Activated CD4-positive, alpha-beta T cell treated with anti-CD3 and anti-CD28 coated beads, Interleukin-2, amount 10 ng/mL, durations not matched to agents 7 days and 5 days (primary cell): ENCODE measurements around the gene SLC6A5. TPM values are rescaled to one million over a fixed set of nuclear protein-coding genes. Genes with fewer than 3 reads are reported as not detected.
"Not testable (repeated sequence)": the region's sequence is repeated elsewhere in the genome, so short reads cannot be mapped to it uniquely, and the experiment has no call there.

ENCODE experiments used
- CTCF ChIA-PET: fragments of 350-600 bp; sonication (Branson Sonifier 250); formaldehyde crosslinking; loops from one replicate; lab custom pipeline; 2021; ENCODE audit warnings: antibody characterized with exemption; lab: Charles Lee
- POLR2A ChIA-PET: fragments of 350-600 bp; sonication (Branson Sonifier 250); formaldehyde crosslinking; loops from one replicate; lab custom pipeline; 2021; ENCODE audit warnings: antibody characterized with exemption; lab: Charles Lee
- DNase-seq: peaks from one replicate; pipeline ENCODE4 v3.0.0-alpha.2; 2020
- H3K27ac Mint-ChIP-seq: one replicate; pipeline ENCODE4 v1.8.0; 2021; ENCODE audit warnings: mild to moderate bottlenecking, moderate library complexity, mixed read lengths
- H3K27me3 Mint-ChIP-seq: one replicate; pipeline ENCODE4 v1.8.0; 2021; ENCODE audit warnings: mixed read lengths
- H3K36me3 Mint-ChIP-seq: one replicate; pipeline ENCODE4 v1.8.0; 2021; ENCODE audit warnings: low read depth, mixed read lengths
- H3K4me1 Mint-ChIP-seq: one replicate; pipeline ENCODE4 v1.8.0; 2021; ENCODE audit warnings: mixed read lengths
- H3K4me3 Mint-ChIP-seq: one replicate; pipeline ENCODE4 v1.8.0; 2021; ENCODE audit warnings: mild to moderate bottlenecking, moderate library complexity, mixed read lengths
- H3K9me3 Mint-ChIP-seq: one replicate; pipeline ENCODE4 v1.8.0; 2021; ENCODE audit warnings: mixed read lengths
- total RNA-seq, 2 experiments: library from RNA; stranded (reverse); gene quantifications; one replicate each; pipeline ENCODE4 v1.2.3, GENCODE V29; 2021

The SLC6A5 gene
- total RNA-seq = not detected

GRCh38 chr11:20599221-20600019, at the start of gene SLC6A5:
TSS of gene SLC6A5 (plus strand) at chr11:20599608. CDS start at chr11:20599673, 65 bp downstream.
- peaks cover 3% of the 10 kb centered on the region for H3K4me1 Mint-ChIP-seq
- H3K27me3 Mint-ChIP-seq = peaks cover 92% of the 10 kb centered on the region
- POLR2A ChIA-PET = no interaction called here
- peak; percentile 45 for DNase-seq
- no peak within 1 kb of the TSS for H3K27ac Mint-ChIP-seq
- CTCF ChIA-PET = no interaction called here
- no peak within 1 kb of the TSS for H3K4me3 Mint-ChIP-seq
- no peaks in the 10 kb centered on the region for H3K36me3 Mint-ChIP-seq
- peaks cover 2% of the 10 kb centered on the region for H3K9me3 Mint-ChIP-seq

- H3K27ac Mint-ChIP-seq = no peak overlapping the region
- DNase-seq = no peak
- H3K4me1 Mint-ChIP-seq = no peaks in the 10 kb centered on the region
- peaks cover 1% of the 10 kb centered on the region for H3K9me3 Mint-ChIP-seq
- H3K4me3 Mint-ChIP-seq = no peak overlapping the region
- peaks cover 1% of the 10 kb centered on the region for H3K27me3 Mint-ChIP-seq
- ChIA-PET CTCF (no interaction called here), POLR2A (no interaction called here)
- H3K36me3 Mint-ChIP-seq = no peaks in the 10 kb centered on the region
These were observed 48.3 kb upstream of the SLC6A5 start for GRCh38 chr11:20551096-20551495.

DNA sequence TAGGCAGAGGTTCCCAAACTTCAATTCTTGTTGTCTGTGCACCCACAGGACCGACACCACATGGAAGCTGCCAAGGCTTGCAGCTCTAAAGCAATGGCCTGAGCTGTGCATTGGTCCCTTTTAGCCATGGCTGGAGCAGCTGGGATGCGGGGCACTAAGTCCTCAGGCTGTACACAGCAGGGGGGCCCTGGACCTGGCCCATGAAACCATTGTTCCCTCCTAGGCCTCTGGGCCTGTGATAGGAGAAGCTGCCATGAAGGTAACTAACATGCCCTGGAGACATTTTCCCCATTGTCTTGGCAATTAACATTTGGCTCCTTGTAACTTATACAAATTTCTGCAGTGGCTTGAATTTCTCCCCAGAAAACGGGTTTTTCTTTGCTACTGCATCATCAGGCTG, 43.6 kb upstream of the SLC6A5 start:
- Mint-ChIP-seq H3K4me3 (no peak overlapping the region), H3K4me1 (no peaks in the 10 kb centered on the region), H3K36me3 (no peaks in the 10 kb centered on the region), H3K9me3 (peaks cover 3% of the 10 kb centered on the region), H3K27ac (no peak overlapping the region), H3K27me3 (no peaks in the 10 kb centered on the region)
- POLR2A ChIA-PET = interaction anchor here (0.5 kb wide), 1 partner anchor 196 kb away, joined by 3 read pairs; no protein-coding TSS in a partner anchor
- no peak for DNase-seq
- CTCF ChIA-PET = no interaction called here

DNA sequence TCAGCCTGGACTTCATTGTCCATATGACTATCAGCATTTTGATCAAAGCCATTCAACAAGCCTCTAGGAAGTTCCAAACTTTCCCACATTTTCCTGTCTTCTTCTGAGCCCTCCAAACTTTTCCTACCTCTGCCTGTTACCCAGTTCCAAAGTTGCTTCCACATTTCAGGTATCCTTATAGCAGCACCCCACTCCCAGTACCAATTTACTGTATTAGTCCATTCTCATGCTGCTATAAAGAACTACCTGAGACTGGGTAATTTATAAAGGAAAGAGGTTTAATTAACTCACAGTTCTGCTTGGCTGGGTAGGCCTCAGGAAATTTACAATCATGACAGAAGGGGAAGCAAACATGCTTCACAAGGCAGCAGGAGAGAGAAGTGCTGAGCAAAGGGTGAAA, 43.0 kb upstream of the SLC6A5 start:
- H3K4me1 Mint-ChIP-seq, POLR2A ChIA-PET, H3K27me3 Mint-ChIP-seq, H3K27ac Mint-ChIP-seq, DNase-seq, H3K4me3 Mint-ChIP-seq, H3K36me3 Mint-ChIP-seq, H3K9me3 Mint-ChIP-seq, CTCF ChIA-PET: not testable (repeated sequence)

DNA sequence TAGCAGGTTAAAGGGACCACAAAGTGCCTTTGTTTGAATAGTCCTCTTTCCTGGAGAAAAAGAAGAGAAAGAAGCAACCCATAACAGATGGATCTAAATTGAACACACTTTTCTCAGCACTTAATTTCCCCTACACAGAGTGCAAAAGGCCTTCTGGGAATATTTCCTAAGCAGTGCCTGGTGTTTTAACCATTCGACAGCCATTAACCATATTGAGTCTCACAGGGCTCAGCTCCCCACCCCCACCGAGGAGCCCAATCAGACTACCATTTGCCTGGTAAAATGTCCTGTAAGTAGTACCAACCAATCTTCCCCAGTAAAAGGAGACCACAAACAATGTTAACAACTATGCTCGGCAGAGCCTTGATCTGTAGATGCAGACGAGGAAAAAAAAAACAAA, 40.7 kb upstream of the SLC6A5 start:
- POLR2A ChIA-PET = no interaction called here
- Mint-ChIP-seq H3K4me1 (no peaks in the 10 kb centered on the region), H3K27me3 (peaks cover 2% of the 10 kb centered on the region), H3K27ac (no peak overlapping the region), H3K4me3 (no peak overlapping the region), H3K36me3 (no peaks in the 10 kb centered on the region), H3K9me3 (peaks cover 3% of the 10 kb centered on the region)
- DNase-seq = no peak
- CTCF ChIA-PET = no interaction called here

DNA sequence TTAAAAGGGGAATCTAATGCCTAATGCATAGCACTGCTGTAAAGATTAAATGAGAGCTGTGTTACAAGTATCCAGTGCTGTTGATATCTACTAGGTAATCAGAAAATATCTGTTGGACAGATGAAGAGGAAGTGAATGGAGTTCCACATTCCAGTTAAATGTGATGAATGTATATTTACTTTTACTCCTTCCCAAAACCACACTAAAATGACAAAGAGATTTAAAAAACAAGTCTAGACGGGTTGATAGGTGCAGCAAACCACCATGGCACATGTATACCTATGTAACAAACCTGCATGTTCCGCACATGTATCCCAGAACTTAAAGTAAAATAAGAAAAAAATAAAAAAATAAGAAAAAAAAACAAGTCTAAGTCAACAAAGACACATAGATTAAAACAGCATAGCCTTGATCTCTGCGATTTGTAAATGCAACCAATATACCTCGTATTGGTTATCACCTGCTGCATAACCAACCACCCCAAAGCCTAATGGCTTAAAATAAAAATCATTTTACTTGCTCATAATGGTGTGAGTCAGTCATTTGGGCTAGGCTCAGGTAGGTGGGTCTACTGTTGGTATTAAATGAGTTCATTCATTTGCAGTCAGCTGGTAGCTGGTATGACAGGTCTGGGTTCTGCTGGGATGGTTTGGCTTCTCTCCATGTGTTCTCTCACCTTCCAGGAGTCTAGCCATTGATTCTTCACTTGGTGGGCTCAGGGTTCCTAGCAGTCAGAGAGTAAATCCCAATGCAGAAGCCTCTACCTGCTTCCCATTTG, 39.7 kb upstream of the SLC6A5 start:
- no peak for DNase-seq
- Mint-ChIP-seq H3K27me3 (peaks cover 2% of the 10 kb centered on the region), H3K4me1 (no peaks in the 10 kb centered on the region), H3K36me3 (no peaks in the 10 kb centered on the region), H3K9me3 (peaks cover 3% of the 10 kb centered on the region), H3K27ac (no peak overlapping the region), H3K4me3 (no peak overlapping the region)
- ChIA-PET CTCF (no interaction called here), POLR2A (no interaction called here)

DNA sequence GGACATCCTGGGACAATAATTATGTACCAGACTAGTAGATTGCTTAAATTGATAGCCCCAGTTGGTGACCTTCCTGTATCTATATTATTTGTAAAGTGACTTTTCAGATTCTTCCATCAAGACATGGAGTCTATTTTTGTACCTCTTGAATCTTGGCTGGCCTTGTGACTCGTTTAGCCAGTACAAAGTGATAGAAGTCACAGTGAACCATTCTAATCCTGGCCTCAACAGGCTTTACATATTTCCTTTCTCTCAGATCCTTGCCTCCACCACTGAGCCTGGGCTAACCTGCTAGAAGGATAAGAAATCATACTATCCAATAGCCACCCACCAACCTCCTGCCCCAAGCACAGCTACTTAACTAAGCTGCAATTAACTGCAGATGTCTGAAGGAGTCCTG, 37.5 kb upstream of the SLC6A5 start:
- POLR2A ChIA-PET = no interaction called here
- no peaks in the 10 kb centered on the region for H3K36me3 Mint-ChIP-seq
- DNase-seq = no peak
- H3K9me3 Mint-ChIP-seq = no peaks in the 10 kb centered on the region
- peaks cover 2% of the 10 kb centered on the region for H3K27me3 Mint-ChIP-seq
- no peaks in the 10 kb centered on the region for H3K4me1 Mint-ChIP-seq
- H3K27ac Mint-ChIP-seq = no peak overlapping the region
- no peak overlapping the region for H3K4me3 Mint-ChIP-seq
- CTCF ChIA-PET = no interaction called here

DNA sequence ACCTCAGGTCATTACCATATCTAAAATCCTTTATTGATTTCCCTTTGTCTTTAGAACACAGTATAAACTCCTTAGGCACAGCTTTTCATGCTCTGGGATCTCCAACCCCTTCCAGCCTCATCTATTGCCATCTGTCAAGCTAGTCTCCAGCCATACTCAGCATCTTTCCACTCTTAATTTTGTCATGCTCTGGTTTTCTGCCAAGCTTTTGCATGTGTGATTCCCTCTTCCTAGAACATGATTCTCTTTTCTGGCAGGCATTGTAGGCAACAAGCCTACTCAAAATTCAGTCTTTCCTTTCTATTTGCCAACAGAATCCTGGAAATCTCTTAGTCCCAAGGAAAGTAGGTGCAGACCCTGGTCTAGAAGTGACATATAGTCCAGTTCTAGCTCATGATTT, 35.5 kb upstream of the SLC6A5 start:
- H3K9me3 Mint-ChIP-seq = no peaks in the 10 kb centered on the region
- POLR2A ChIA-PET = no interaction called here
- H3K27me3 Mint-ChIP-seq = peaks cover 2% of the 10 kb centered on the region
- no peak for DNase-seq
- H3K36me3 Mint-ChIP-seq = no peaks in the 10 kb centered on the region
- H3K4me1 Mint-ChIP-seq = no peaks in the 10 kb centered on the region
- CTCF ChIA-PET = interaction anchor here (0.6 kb wide), 1 partner anchor 1582 kb away, joined by 4 read pairs; no protein-coding TSS in a partner anchor
- no peak overlapping the region for H3K27ac Mint-ChIP-seq
- no peak overlapping the region for H3K4me3 Mint-ChIP-seq

GRCh38 chr11:20564846-20565635, 34.4 kb upstream of the SLC6A5 start:
- peaks cover 2% of the 10 kb centered on the region for H3K27me3 Mint-ChIP-seq
- DNase-seq = no peak
- H3K36me3 Mint-ChIP-seq = no peaks in the 10 kb centered on the region
- POLR2A ChIA-PET = no interaction called here
- no peak overlapping the region for H3K4me3 Mint-ChIP-seq
- no peaks in the 10 kb centered on the region for H3K4me1 Mint-ChIP-seq
- CTCF ChIA-PET = no interaction called here
- no peak overlapping the region for H3K27ac Mint-ChIP-seq
- no peaks in the 10 kb centered on the region for H3K9me3 Mint-ChIP-seq

- H3K36me3 Mint-ChIP-seq, DNase-seq, POLR2A ChIA-PET, H3K27me3 Mint-ChIP-seq, H3K4me1 Mint-ChIP-seq, H3K27ac Mint-ChIP-seq, H3K4me3 Mint-ChIP-seq, CTCF ChIA-PET, H3K9me3 Mint-ChIP-seq: not testable (repeated sequence)
These were observed 33.3 kb upstream of the SLC6A5 start for GRCh38 chr11:20566115-20566514.

- Mint-ChIP-seq H3K27me3 (no peaks in the 10 kb centered on the region), H3K9me3 (no peaks in the 10 kb centered on the region), H3K36me3 (no peaks in the 10 kb centered on the region), H3K4me1 (no peaks in the 10 kb centered on the region), H3K27ac (no peak overlapping the region), H3K4me3 (no peak overlapping the region)
- POLR2A ChIA-PET = no interaction called here
- DNase-seq = no peak
- CTCF ChIA-PET = interaction anchor here (0.7 kb wide), 1 partner anchor 9 kb away, joined by 3 read pairs; no protein-coding TSS in a partner anchor
These were observed 32.6 kb upstream of the SLC6A5 start for GRCh38 chr11:20566591-20567434.

- CTCF ChIA-PET, H3K27ac Mint-ChIP-seq: not testable (repeated sequence)
These were observed 19.7 kb upstream of the SLC6A5 start for GRCh38 chr11:20579725-20580124.

More at GRCh38 chr11:20579725-20580124, 19.7 kb upstream of the SLC6A5 start:
- H3K36me3 Mint-ChIP-seq, H3K4me1 Mint-ChIP-seq, POLR2A ChIA-PET, H3K9me3 Mint-ChIP-seq, DNase-seq, H3K4me3 Mint-ChIP-seq, H3K27me3 Mint-ChIP-seq: not testable (repeated sequence)
